Activated CD4-positive, alpha-beta T cell treated with anti-CD3 and anti-CD28 coated beads, Interleukin-2, Interleukin-4, amounts not matched to agents 100 ng/mL and 50 ng/mL, durations not matched to agents 16 hours and 8 hours (primary cell): Measurements from ENCODE around the gene FOXO6.
"Not testable (repeated sequence)": the region's sequence is repeated elsewhere in the genome, so short reads cannot be mapped to it uniquely, and the experiment has no call there.

Experiments used
- DNase-seq: peaks from one replicate; pipeline ENCODE4 v3.0.0-alpha.2; 2020; ENCODE audit warnings: low spot score

FOXO6 gene

DNA sequence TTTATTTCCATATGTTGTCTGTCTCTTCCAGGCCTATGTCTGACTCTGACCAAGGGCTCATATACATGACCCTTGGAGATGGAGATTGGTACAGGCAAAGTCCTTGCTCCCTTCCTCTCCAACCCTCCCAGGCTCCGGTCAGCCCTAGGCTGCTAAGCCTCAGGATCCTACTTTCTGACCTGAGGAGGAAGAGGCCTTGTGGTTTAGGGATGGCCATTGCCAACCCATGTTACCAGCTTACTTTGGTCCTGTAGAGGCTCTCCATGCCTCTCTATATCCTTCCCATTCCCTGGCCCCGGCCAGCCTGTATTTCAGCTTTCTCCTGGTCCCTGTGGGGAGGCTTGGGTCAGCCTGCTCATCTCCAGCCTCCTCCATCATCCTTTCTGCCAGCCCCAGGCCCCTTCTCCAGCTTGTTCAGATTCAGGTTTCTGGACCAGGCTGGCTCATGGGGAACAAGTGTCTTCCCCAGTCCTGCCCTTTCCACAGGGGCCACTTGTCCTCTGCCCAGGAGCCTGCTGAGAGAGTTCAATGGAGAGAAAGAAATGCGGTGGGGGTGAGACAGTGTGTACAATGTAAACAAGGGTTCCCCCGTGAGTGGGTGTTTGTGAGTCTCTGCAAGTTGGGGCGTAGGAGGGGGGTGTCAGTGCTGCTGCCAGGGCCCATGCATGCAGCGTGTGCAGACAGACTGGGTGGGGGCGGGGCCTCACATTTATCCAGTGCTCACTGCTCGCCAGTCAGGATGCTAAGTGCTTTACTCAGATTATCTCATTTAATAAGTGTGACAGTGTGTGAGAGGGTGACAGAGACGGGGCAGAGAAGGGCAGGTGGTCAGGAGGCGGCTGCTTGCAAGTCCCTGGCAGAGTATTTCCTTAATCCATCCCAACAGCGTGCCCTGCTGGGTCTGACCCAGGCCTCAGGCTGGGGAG, 31.3 kb upstream of the FOXO6 start:
- no peak for DNase-seq

DNA sequence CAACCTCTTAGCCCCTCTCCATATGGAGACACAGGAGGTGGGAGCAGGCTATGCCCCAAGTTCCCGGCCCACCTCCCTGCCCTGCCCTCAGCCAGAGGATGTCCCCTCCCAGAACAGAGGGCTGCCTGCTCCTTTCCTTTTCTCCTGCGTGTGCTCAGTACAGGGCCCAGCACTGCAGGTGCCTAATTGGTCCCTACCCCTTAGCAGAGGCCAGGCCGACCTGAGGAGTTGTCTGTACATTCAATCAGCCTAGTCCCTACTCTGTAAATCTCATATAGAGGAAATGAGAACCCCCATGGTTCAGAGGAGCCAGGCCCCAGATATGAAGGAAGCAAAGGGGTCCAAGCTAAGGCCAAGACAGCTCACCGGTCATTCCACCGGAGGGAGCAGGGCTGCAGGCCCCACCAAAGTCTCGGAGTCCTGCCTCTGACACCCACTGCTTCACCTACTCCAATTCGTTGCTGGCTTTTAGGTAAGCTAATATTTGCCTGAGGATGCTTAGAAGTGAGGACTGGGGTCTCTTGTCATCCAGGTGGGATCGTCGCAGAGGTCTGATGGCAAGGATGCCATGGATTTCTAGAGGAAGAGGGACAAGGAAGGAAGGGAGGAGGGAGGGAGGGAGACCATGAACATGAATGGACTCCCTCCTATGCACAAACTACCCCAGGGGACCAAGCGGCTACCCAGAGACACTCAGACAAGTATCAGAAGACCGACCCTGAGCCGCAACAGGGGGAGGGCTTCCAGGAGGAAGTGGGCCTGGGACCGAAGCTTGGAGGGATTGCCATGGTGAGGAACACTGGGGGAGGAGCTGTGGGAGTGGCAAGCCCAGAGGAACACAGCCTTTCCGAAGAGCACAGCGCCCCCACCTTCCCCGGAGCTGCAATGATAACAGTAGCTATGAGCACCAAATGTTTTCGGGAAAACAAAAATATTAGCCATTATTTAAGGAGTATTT, 30.4 kb upstream of the FOXO6 start:
- no peak for DNase-seq

DNA sequence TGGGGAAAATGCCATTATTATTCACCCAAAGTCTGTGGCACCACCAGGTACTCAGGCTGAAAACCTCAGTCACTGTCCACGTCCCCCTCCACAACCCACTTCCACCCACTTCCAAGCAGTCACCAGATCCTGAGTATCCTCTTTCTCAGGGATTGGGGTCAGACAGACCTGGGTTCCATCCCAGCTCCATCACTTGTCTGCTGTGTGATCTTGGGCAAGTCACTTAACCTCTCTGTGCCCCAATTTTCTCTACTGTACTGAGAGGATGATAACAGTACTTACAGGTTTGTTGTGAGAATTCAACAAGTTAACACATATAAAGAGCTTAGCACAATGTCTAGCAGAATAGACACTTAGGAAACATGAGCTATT, 29.7 kb upstream of the FOXO6 start:
- DNase-seq: no peak

- DNase-seq: not testable (repeated sequence)
These were observed 29.1 kb upstream of the FOXO6 start for GRCh38 chr1:41332161-41332560.

DNA sequence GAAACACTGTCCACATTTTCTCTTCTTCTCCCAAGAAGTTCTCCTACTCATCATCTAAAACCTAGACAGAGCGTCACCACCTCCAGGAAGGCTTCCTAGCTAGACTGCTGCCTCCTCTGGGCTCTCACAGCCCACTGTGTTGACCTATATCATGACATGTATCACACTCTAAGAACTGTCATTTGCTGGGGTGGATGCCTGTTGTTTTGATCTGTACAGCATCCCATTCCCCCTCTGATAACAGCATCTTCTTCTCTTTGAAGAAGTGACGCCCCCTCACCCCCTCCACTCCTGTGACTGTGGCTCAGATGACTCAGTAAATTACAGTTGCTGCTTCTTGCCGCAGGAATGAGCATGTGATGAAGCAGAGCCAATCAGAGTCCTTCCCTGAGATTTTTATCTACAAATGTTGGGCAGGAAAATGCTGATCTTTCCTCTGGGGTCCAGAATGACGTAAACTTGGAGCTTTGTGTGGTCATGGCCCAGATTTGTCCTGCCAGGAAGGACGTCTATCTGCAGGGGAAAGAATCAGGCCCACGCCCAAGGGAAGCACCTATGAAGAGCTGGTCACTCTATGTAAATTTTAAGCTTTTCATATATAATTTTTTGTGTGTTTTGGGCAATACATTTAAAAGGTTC, 28.0 kb upstream of the FOXO6 start:
- peak; percentile 38 for DNase-seq

DNA sequence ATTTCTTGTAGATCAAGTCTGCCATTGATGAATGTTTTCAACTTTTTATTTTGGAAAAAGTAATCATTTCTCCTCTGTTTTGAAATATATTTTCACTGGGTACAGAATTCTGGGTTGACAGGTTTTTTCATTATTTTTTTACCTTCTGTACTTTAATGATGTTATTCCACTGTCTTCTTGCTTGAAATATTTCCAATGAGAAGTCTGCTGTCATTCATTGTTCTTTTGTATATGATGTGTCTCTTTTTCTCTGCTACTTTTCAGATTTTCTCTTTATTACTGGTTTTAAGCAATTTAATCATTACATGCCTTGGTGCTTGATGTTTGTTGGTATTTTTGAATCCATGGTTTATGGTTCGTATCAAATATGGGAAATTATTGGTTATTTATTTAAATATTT, 22.4 kb upstream of the FOXO6 start:
- no peak for DNase-seq

- DNase-seq: no peak
These were observed 20.4 kb upstream of the FOXO6 start for GRCh38 chr1:41340655-41341364.

DNA sequence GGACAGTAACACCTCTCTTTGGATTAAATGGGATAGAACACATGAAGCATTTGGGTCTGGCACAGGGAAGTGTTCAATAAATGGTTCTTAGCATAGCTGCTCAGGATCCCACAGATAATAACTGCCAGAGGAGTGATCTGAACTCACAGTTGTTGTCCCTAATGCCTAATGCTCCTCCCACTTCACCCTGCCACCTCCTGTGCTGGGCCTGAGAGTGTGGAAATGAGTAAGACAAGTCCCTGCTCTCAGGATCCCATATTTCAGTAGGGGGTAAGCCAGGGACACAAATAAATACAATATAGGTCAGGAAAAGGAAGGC, 19.9 kb upstream of the FOXO6 start:
- DNase-seq: no peak

DNA sequence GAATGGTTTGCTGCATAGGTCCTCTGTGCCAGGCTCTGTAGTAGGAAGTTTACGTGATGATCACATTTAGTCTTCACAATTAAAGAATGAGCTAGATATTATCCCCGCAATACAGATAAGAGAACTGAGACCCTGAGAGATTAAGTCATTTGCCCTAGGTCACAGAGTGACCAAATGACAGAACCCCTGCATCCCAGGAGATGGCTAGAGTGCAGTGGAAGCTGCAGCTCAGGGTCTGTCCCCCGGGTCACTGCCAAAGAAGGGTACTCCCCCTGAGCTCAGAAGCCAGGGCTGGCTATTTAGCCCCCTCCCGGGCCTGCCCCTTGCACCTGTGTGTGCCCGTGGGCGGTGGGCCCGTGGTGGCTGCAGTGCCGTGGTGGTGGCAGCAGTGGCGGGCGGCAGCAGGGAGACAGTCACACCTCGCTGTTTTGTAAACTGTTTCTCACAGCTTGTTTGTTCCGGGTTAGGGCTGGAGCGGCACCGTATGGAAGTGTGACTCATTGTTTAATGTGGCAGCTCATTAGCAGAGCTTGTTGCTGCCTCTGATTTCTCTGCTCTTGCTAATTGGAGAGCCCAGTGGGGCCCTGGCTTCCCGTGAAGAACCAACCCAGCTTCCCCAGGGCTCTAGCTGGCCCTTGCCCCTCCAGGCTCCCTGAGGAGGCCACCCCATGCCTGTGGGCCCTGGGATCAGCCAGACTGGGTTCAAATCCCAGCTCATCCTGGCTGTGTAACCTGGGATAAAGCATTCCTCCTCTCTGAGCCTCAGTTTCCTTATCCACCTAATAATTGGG, 19.3 kb upstream of the FOXO6 start:
- DNase-seq: no peak

DNA sequence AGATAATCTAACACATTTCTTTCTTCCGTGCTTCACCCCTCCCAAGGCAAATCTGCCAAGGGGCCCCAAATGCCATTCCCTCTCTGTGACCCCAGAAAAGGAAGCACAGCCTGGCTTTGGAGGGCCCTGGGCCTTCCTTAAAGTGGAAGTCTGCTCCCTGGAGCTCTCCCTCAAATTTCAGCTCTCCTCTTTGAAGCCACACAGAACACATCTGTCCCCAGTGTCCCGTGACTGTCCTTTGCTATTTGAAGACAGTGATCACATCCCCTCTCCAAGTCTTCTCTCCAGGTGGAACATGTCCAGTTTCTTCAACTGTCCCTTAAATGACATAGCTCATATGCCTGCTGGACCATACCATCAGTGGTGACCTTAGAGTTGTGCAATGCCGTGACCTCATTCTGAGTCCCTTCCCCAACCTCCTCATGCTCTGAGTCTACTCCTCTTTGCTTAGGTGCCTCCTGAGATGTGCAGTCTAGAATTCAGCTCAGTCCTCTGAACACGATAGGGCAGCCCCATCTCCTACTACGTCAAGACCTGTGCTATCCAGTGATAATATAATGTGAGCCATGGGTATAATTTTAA, 18.4 kb upstream of the FOXO6 start:
- DNase-seq: no peak

- peak; percentile 28 for DNase-seq
These were observed 17.2 kb upstream of the FOXO6 start for GRCh38 chr1:41343790-41344699.

GRCh38 chr1:41344708-41345159, 16.5 kb upstream of the FOXO6 start:
- peak; percentile 16 for DNase-seq

DNA sequence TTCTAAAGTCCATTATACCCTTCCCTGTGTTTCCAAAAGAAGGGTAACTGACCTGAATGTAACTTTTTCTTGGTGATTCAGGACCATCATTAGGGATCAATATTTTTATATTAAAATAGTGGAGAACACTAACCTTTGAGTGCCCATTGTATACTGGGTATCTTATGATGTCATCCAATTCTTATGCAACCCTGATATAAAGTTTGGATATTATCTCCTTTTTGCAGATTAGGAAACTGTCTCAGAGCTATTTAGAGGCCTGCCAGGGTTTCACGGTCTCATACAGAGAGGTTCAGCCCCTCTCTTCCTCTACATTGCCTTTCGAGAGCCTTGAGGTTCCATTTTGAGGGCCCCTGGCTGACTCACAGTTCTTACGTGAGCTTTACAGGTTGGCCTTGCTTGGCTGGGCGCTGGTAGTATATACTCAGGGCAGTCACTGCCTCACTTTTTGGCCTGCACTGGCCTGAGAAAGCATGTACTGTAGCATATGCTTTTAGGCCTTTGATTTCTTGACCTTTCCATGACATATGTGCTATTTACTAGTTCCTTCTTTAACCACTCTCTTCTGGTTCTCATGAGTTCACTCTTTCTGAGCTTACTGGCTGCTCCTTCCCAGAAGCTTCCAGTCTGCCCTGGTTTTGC, 15.7 kb upstream of the FOXO6 start:
- DNase-seq: no peak

DNA sequence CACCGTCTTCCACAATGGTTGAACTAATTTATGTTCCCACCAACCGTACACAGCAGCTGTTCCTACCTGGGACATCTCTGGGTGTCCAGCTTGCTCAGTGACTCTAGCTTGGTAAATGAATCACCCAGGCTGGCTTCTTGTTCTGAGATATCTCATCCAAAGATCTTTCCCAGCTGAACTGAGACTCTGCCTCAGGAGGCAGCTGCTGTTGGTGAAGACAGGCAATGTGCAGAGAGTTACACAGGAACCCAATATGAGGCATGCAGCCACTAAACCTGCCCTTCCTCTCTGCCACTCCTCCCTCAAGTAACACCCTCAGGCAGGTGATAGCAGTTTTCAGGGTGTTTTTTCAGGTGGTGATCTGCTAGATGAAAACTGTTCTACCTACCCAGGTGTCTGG, 14.0 kb upstream of the FOXO6 start:
- DNase-seq: no peak

- no peak for DNase-seq
These were observed 12.8 kb upstream of the FOXO6 start for GRCh38 chr1:41348394-41348793.

- no peak for DNase-seq
These were observed 11.7 kb upstream of the FOXO6 start for GRCh38 chr1:41349361-41350054.

DNA sequence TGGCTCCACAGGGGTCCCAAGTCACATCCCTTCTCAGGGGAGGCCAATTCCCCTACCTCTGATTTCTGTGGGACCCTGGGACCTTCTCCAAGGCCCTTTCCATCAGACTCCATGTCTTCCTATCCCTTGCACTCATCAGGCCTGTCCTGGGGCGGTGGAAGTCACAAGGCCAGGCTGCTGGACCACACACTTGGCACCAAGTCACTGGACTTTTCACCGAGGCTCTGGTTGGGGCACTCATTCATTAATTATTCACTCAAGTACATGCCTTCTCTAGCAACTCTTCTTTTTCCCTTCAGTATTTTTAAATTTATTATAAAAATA, 11.2 kb upstream of the FOXO6 start:
- no peak for DNase-seq
